Measurements from ENCODE around the gene PHLDB3. TPM values are rescaled to one million over a fixed set of nuclear protein-coding genes. Genes with fewer than 3 reads are reported as not detected.
A peak's percentile ranks its signal among the peaks of the same experiment; 100 is the strongest.
"Not testable (repeated sequence)": the region's sequence is repeated elsewhere in the genome, so short reads cannot be mapped to it uniquely, and the experiment has no call there.

PHLDB3 gene
- polyA plus RNA-seq, 2 of the 4 experiments (the other 2 are of a cell fraction): 5.5 to 12.0 TPM

GRCh38 chr19:43519436-43520088, 15.0 kb upstream of the PHLDB3 start (continued):
- TF ChIP-seq ATOH8 (CRISPR knock-in tag; IDR thresholded peaks at IDR 0.05; ENCODE audit: low read depth) (no peak), CHD2 (IDR thresholded peaks at IDR 0.05; ENCODE audit: low read length, partially characterized antibody) (no peak), NR3C1 (IDR thresholded peaks at IDR 0.05) (no peak), GATA3 (IDR thresholded peaks at IDR 0.05; ENCODE audit: borderline replicate concordance) (no peak), POLR2A (IDR thresholded peaks at IDR 0.05; ENCODE audit: low read length) (no peak), ESRRA (IDR thresholded peaks at IDR 0.05; ENCODE audit: borderline replicate concordance, low read length) (no peak), RAD21 (conservative IDR thresholded peaks at IDR 0.05 in 1 of 2, IDR thresholded peaks at IDR 0.05 in 1 of 2) (peak; percentile 97 to 98)

- DNase-seq (ENCODE audit: low read depth in 1 of 2, low spot score in 1 of 2) (no peak), FAIRE-seq (no peak), ATAC-seq (no peak)
- H3K4me2 ChIP-seq: no peak overlapping the region
- ChIA-PET CTCF (interaction anchor here (0.6 to 12.2 kb wide), 12 partner anchors 10 to 414 kb away, joined by 3 to 462 read pairs (median 6); partner anchors contain the start of genes PHLDB3 and ZNF575), POLR2A (interaction anchor here (0.6 to 0.9 kb wide), 2 partner anchors 14 to 15 kb away, joined by 3 read pairs; partner anchors contain the start of gene ZNF575)
- H3K4me1 ChIP-seq: peaks cover 8% of the 10 kb centered on the region; the same call in 2 of the 3 replicates
- WGBS (ENCODE audit: missing lambda C conversion rate): 70% methylated on average over 4 of the region's 4 CpGs
- H3K9me3 ChIP-seq: no peaks in the 10 kb centered on the region
- H3K27ac ChIP-seq: no peak overlapping the region
- H3K4me3 ChIP-seq: no peak overlapping the region
- no peak for TF ChIP-seq ZNF302 (CRISPR knock-in tag; IDR thresholded peaks at IDR 0.05)
- no peak for TF ChIP-seq BCL3 (IDR thresholded peaks at IDR 0.05)
- TF ChIP-seq, protein P1, sequence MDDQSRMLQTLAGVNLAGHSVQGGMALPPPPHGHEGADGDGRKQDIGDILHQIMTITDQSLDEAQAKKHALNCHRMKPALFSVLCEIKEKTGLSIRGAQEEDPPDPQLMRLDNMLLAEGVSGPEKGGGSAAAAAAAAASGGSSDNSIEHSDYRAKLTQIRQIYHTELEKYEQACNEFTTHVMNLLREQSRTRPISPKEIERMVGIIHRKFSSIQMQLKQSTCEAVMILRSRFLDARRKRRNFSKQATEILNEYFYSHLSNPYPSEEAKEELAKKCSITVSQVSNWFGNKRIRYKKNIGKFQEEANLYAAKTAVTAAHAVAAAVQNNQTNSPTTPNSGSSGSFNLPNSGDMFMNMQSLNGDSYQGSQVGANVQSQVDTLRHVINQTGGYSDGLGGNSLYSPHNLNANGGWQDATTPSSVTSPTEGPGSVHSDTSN (IDR thresholded peaks at IDR 0.05): no peak
- no peak for TF ChIP-seq SREBF2 (IDR thresholded peaks at IDR 0.05)
- TF ChIP-seq HOXB5 (CRISPR knock-in tag; IDR thresholded peaks at IDR 0.05): no peak
- no peak for TF ChIP-seq NFE2L2 (conservative IDR thresholded peaks at IDR 0.05; ENCODE audit: low read length)
Measured at GRCh38 chr19:43518051-43518450, 13.5 kb upstream of the PHLDB3 start.

DNA sequence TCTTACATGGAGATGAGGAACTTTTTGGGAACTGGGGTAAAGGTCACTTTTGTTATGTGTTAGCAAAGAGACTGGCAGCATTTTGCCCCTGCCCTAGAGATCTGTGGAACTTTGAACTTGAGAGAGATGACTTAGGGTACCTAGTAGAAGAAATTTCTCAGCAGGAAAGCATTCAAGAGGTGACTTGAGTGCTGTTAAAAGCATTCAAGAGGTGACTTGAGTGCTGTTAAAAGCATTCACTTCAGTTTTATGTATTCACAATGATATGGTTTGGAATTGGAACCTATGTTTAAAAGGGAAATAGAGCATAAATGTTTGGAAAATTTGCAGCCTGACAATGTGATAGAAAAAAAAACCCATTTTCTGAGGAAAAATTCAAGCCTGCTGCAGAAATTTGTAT, 7.9 kb upstream of the PHLDB3 start:
- POLR2A ChIA-PET; H3K4me1 ChIP-seq; H3K27ac ChIP-seq; H3K9me3 ChIP-seq; H3K4me2 ChIP-seq; FAIRE-seq; DNase-seq (ENCODE audit: low read depth in 1 of 2, low spot score in 1 of 2); H3K4me3 ChIP-seq; ATAC-seq: not testable (repeated sequence)
- CTCF ChIA-PET: interaction anchor here (1.8 to 2.2 kb wide), 2 partner anchors 14 to 66 kb away, joined by 4 to 13 read pairs; no protein-coding TSS in a partner anchor

GRCh38 chr19:43511324-43511723, 6.8 kb upstream of the PHLDB3 start:
- no peak overlapping the region for H3K4me2 ChIP-seq
- no peaks in the 10 kb centered on the region for H3K4me1 ChIP-seq
- no peak overlapping the region for H3K27ac ChIP-seq
- ChIA-PET POLR2A (no interaction called here), CTCF (interaction anchor here (0.9 to 8.9 kb wide), 4 partner anchors 9 to 78 kb away, joined by 3 to 85 read pairs (median 44); no protein-coding TSS in a partner anchor)
- H3K4me3 ChIP-seq: no peak overlapping the region
- no peaks in the 10 kb centered on the region for H3K9me3 ChIP-seq
- DNase-seq (ENCODE audit: low read depth in 1 of 2, low spot score in 1 of 2) (no peak), FAIRE-seq (no peak), ATAC-seq (no peak)
- WGBS (ENCODE audit: missing lambda C conversion rate): 86% methylated on average over 4 of the region's 5 CpGs
- TF ChIP-seq POLR2A (IDR thresholded peaks at IDR 0.05; ENCODE audit: low read length) (no peak), EHF (CRISPR knock-in tag; IDR thresholded peaks at IDR 0.05) (no peak), HOXB13 (CRISPR knock-in tag; IDR thresholded peaks at IDR 0.05; ENCODE audit: low read depth) (no peak), RNF2 (IDR thresholded peaks at IDR 0.05; ENCODE audit: borderline replicate concordance, low read depth) (no peak), FOSL2 (IDR thresholded peaks at IDR 0.05) (no peak), FOSL2 (CRISPR knock-in tag; IDR thresholded peaks at IDR 0.05) (no peak), HES2 (IDR thresholded peaks at IDR 0.05) (no peak), HDAC2 (IDR thresholded peaks at IDR 0.05) (no peak), MAZ (IDR thresholded peaks at IDR 0.05; ENCODE audit: borderline replicate concordance, low read depth, low read length) (no peak), HOXB5 (CRISPR knock-in tag; IDR thresholded peaks at IDR 0.05) (no peak), TFCP2L1 (CRISPR knock-in tag; IDR thresholded peaks at IDR 0.05) (no peak), FOXS1 (CRISPR knock-in tag; IDR thresholded peaks at IDR 0.05) (no peak)
